ENCODE data around the gene TPSAB1. TPM values are rescaled to one million over a fixed set of nuclear protein-coding genes. Genes with fewer than 3 reads are reported as not detected.

TPSAB1 gene
- total RNA-seq, 1 experiment from 2014 or later = not detected

GRCh38 chr16:1281517-1281916, 41.0 kb downstream of the TPSAB1 start:
- no TSS peak for BruUV-seq (replicated peaks)
- Histone ChIP-seq H3K27me3 (ENCODE audit: control insufficient read depth, insufficient read depth, low read length) (no peaks in the 10 kb centered on the region), H3K9me3 (ENCODE audit: control insufficient read depth, insufficient read depth, low read depth, low read length) (no peaks in the 10 kb centered on the region), H3K4me1 (ENCODE audit: control insufficient read depth, insufficient read depth, low read length) (peaks cover 9% of the 10 kb centered on the region), H3K4me3 (ENCODE audit: low read depth in 2 of 2, low read length in 2 of 2) (no peak overlapping the region), H3K36me3 (ENCODE audit: control insufficient read depth, insufficient read depth, low read length) (no peaks in the 10 kb centered on the region), H3K27ac (ENCODE audit: low read length) (no peak overlapping the region)
- ChIA-PET POLR2A (no interaction called here), CTCF (no interaction called here)
- TF ChIP-seq TCF7L2 (IDR thresholded peaks at IDR 0.05; ENCODE audit: low read depth, low read length) (no peak), SIN3A (IDR thresholded peaks at IDR 0.05; ENCODE audit: borderline replicate concordance, insufficient read depth, low read depth, low read length) (no peak), POLR2AphosphoS5 (IDR thresholded peaks at IDR 0.05; ENCODE audit: low read depth, low read length) (no peak)
- TF ChIP-seq, protein P1, sequence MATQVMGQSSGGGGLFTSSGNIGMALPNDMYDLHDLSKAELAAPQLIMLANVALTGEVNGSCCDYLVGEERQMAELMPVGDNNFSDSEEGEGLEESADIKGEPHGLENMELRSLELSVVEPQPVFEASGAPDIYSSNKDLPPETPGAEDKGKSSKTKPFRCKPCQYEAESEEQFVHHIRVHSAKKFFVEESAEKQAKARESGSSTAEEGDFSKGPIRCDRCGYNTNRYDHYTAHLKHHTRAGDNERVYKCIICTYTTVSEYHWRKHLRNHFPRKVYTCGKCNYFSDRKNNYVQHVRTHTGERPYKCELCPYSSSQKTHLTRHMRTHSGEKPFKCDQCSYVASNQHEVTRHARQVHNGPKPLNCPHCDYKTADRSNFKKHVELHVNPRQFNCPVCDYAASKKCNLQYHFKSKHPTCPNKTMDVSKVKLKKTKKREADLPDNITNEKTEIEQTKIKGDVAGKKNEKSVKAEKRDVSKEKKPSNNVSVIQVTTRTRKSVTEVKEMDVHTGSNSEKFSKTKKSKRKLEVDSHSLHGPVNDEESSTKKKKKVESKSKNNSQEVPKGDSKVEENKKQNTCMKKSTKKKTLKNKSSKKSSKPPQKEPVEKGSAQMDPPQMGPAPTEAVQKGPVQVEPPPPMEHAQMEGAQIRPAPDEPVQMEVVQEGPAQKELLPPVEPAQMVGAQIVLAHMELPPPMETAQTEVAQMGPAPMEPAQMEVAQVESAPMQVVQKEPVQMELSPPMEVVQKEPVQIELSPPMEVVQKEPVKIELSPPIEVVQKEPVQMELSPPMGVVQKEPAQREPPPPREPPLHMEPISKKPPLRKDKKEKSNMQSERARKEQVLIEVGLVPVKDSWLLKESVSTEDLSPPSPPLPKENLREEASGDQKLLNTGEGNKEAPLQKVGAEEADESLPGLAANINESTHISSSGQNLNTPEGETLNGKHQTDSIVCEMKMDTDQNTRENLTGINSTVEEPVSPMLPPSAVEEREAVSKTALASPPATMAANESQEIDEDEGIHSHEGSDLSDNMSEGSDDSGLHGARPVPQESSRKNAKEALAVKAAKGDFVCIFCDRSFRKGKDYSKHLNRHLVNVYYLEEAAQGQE (IDR thresholded peaks at IDR 0.05; ENCODE audit: insufficient read depth in 1 of 2, low read depth in 2 of 2, low read length in 1 of 2) = no peak
- TF ChIP-seq, protein P2, sequence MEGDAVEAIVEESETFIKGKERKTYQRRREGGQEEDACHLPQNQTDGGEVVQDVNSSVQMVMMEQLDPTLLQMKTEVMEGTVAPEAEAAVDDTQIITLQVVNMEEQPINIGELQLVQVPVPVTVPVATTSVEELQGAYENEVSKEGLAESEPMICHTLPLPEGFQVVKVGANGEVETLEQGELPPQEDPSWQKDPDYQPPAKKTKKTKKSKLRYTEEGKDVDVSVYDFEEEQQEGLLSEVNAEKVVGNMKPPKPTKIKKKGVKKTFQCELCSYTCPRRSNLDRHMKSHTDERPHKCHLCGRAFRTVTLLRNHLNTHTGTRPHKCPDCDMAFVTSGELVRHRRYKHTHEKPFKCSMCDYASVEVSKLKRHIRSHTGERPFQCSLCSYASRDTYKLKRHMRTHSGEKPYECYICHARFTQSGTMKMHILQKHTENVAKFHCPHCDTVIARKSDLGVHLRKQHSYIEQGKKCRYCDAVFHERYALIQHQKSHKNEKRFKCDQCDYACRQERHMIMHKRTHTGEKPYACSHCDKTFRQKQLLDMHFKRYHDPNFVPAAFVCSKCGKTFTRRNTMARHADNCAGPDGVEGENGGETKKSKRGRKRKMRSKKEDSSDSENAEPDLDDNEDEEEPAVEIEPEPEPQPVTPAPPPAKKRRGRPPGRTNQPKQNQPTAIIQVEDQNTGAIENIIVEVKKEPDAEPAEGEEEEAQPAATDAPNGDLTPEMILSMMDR (IDR thresholded peaks at IDR 0.05) = no peak
- intact Hi-C loops (cut with micrococcal nuclease; ENCODE audit: unreplicated experiment) (no loop called here), in situ Hi-C loops (cut with HindIII; ENCODE audit: low pct_unique_long_range_greater_than_20kb, low sequenced_read_pairs) (no loop called here)
- ATAC-seq = no peak
- DNase-seq (ENCODE audit: low read depth, low spot score) = no peak

DNA sequence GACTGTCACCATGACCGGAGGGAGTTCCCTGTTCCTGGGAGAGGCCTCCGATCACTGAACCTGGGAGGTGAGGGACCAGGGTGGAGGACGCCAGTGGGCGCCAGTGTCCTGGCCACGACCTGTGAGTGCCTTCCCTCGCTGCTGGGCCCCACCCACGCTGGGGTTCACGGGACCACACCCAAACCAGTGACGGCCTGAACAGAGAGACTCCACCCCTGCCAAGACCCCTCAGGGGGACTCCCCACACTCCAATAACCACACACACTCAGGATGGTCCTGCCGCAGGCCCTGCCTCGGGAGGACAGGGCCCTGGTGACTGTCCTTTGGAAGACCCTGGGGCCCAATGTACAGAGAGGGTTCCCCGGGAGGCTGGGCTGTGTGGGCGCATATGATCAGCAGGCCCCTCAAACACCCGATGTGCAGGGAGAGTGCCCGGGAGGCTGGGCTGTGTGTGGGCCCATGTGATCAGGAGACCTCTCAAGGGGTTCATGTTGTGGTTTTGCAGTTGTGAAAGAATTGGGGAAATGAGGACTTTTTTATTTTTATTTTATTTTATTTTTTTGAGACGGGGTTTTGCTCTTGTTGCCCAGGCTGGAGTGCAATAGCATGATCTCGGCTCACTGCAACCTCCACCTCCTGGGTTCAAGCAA, 41.9 kb downstream of the TPSAB1 start:
- TF ChIP-seq TCF7L2 (IDR thresholded peaks at IDR 0.05; ENCODE audit: low read depth, low read length) (no peak), POLR2AphosphoS5 (IDR thresholded peaks at IDR 0.05; ENCODE audit: low read depth, low read length) (no peak), SIN3A (IDR thresholded peaks at IDR 0.05; ENCODE audit: borderline replicate concordance, insufficient read depth, low read depth, low read length) (no peak)
- TF ChIP-seq, protein P2 (IDR thresholded peaks at IDR 0.05) = no peak
- TF ChIP-seq, protein P1 (IDR thresholded peaks at IDR 0.05; ENCODE audit: insufficient read depth in 1 of 2, low read depth in 2 of 2, low read length in 1 of 2) = no peak
- Histone ChIP-seq H3K36me3 (ENCODE audit: control insufficient read depth, insufficient read depth, low read length) (no peaks in the 10 kb centered on the region), H3K4me3 (ENCODE audit: low read depth in 2 of 2, low read length in 2 of 2) (no peak overlapping the region), H3K27ac (ENCODE audit: low read length) (no peak overlapping the region), H3K9me3 (ENCODE audit: control insufficient read depth, insufficient read depth, low read depth, low read length) (no peaks in the 10 kb centered on the region), H3K4me1 (ENCODE audit: control insufficient read depth, insufficient read depth, low read length) (peaks cover 9% of the 10 kb centered on the region), H3K27me3 (ENCODE audit: control insufficient read depth, insufficient read depth, low read length) (no peaks in the 10 kb centered on the region)
- CTCF ChIA-PET = no interaction called here
- intact Hi-C loops (cut with micrococcal nuclease; ENCODE audit: unreplicated experiment) = no loop called here
- no peak for DNase-seq (ENCODE audit: low read depth, low spot score)
- ATAC-seq = no peak
- no TSS peak for BruUV-seq (replicated peaks)
- in situ Hi-C loops (cut with HindIII; ENCODE audit: low pct_unique_long_range_greater_than_20kb, low sequenced_read_pairs) = no loop called here
- POLR2A ChIA-PET = no interaction called here
